HCEC 1CT (cell line): ENCODE results near the gene CCDC110.

Source experiments
- DNase-seq: peaks from one replicate; pipeline ENCODE4 v3.0.0-alpha.2; 2017

CCDC110 gene

GRCh38 chr4:185470501-185471195 lies 885 bp downstream of the CCDC110 start:
- DNase-seq, result no peak

GRCh38 chr4:185469580-185470154 lies 1.9 kb downstream of the CCDC110 start:
- no peak for DNase-seq

GRCh38 chr4:185468999-185469398 lies 2.5 kb downstream of the CCDC110 start:
- no peak for DNase-seq

- no peak for DNase-seq
Observed at GRCh38 chr4:185467991-185468390, 3.5 kb downstream of the CCDC110 start.

GRCh38 chr4:185467101-185467500 lies 4.4 kb downstream of the CCDC110 start:
- no peak for DNase-seq

- no peak for DNase-seq
Observed at GRCh38 chr4:185465707-185466106, 5.8 kb downstream of the CCDC110 start.

GRCh38 chr4:185464887-185465286 lies 6.6 kb downstream of the CCDC110 start:
- no peak for DNase-seq

- DNase-seq, result no peak
Observed at GRCh38 chr4:185464183-185464582, 7.3 kb downstream of the CCDC110 start.

GRCh38 chr4:185463541-185463940 lies 8.0 kb downstream of the CCDC110 start:
- DNase-seq, result no peak

GRCh38 chr4:185461565-185461964 lies 10.0 kb downstream of the CCDC110 start:
- DNase-seq, result no peak

- no peak for DNase-seq
Observed at GRCh38 chr4:185457136-185457535, 14.4 kb downstream of the CCDC110 start.

- no peak for DNase-seq
Observed at GRCh38 chr4:185456131-185456530, 15.4 kb downstream of the CCDC110 start.

GRCh38 chr4:185445209-185445608 lies 26.3 kb downstream of the CCDC110 start:
- no peak for DNase-seq

- DNase-seq, result no peak
Observed at GRCh38 chr4:185441479-185441878, 30.1 kb downstream of the CCDC110 start.

GRCh38 chr4:185437809-185438208 lies 33.7 kb downstream of the CCDC110 start:
- no peak for DNase-seq

GRCh38 chr4:185435466-185435865 lies 36.1 kb downstream of the CCDC110 start:
- no peak for DNase-seq

GRCh38 chr4:185429660-185430059 lies 41.9 kb downstream of the CCDC110 start:
- DNase-seq, result no peak

- no peak for DNase-seq
Observed at GRCh38 chr4:185426960-185427688, 44.4 kb downstream of the CCDC110 start.

- DNase-seq, result peak; percentile 67
Observed at GRCh38 chr4:185425647-185426352, 45.7 kb downstream of the CCDC110 start, which contains the start of gene UFSP2. Gene UFSP2, minus strand, starts transcription at chr4:185425964. Its CDS starts 96 bp downstream, at chr4:185425868.

GRCh38 chr4:185424905-185425646 lies 46.5 kb downstream of the CCDC110 start:
- DNase-seq, result no peak

GRCh38 chr4:185421366-185422124 lies 50.0 kb downstream of the CCDC110 start:
- peak; percentile 8 for DNase-seq

GRCh38 chr4:185416955-185417354 lies 54.6 kb downstream of the CCDC110 start:
- DNase-seq, result no peak
